Endothelial cell of umbilical vein (primary cell): ENCODE measurements around the gene MYCT1. TPM values are rescaled to one million over a fixed set of nuclear protein-coding genes. Genes with fewer than 3 reads are reported as not detected.

Experiments
- BruUV-seq: library from RNA; stranded (reverse); fragments of 400-500 nt; replicated peaks from 2 replicates; lab custom pipeline; 2021; lab: Mats Ljungman, UMichigan
- CTCF ChIA-PET: fragments of 300-600, 350-600 bp; sonication (Branson Sonifier 250); formaldehyde crosslinking; loops from one replicate; lab custom pipeline; 2021; ENCODE audit warnings: antibody characterized with exemption, inconsistent platforms; lab: Charles Lee
- POLR2A ChIA-PET: fragments of 300-600, 350-600 bp; sonication (Branson Sonifier 250); formaldehyde crosslinking; loops from one replicate; lab custom pipeline; 2021; ENCODE audit warnings: antibody characterized with exemption, inconsistent platforms; lab: Charles Lee
- DNase-seq: peaks from one replicate; pipeline ENCODE4 v3.0.0-alpha.2; 2011; ENCODE audit warnings: low read depth, low spot score
- FAIRE-seq: peaks from 2 replicates; lab custom pipeline; 2011; peaks lifted over from hg19 to GRCh38; lab: Jason Lieb, UNC
- H2AFZ ChIP-seq: 2 replicates; pipeline ENCODE4 v1.6.0; 2012; ENCODE audit warnings: low read depth, low read length, control low read depth, inconsistent platforms
- H3K27ac ChIP-seq: 2 replicates; pipeline ENCODE4 v1.5.1; 2011; ENCODE audit warnings: low read depth, mild to moderate bottlenecking, control low read depth, low read length, moderate library complexity; ENCODE audit not compliant: insufficient read depth
- H3K27me3 ChIP-seq, 2 experiments: 2 replicates each; pipeline versions ENCODE4 v1.6.0 to v1.6.1; 2011; ENCODE audit warnings: low read length in 2 of 2, mixed read lengths in 1 of 2; ENCODE audit not compliant: control insufficient read depth in 2 of 2, insufficient read depth in 2 of 2
- H3K36me3 ChIP-seq, 2 experiments: 2 replicates in 1 of 2; 3 replicates in 1 of 2; pipeline ENCODE4 v1.5.1; 2011; ENCODE audit warnings: low read length in 2 of 2, mild to moderate bottlenecking in 1 of 2, moderate library complexity in 1 of 2; ENCODE audit not compliant: control insufficient read depth in 2 of 2, insufficient read depth in 2 of 2; ENCODE audit errors: extremely low read depth in 1 of 2
- H3K4me1 ChIP-seq: 3 replicates; pipeline ENCODE4 v1.5.1; 2011; ENCODE audit warnings: mild to moderate bottlenecking, low read length; ENCODE audit not compliant: control insufficient read depth, insufficient read depth; ENCODE audit errors: extremely low read depth
- H3K4me2 ChIP-seq: 2 replicates; pipeline ENCODE4 v1.6.1; 2011; ENCODE audit warnings: low read length, control low read depth, mixed read lengths; ENCODE audit not compliant: insufficient read depth
- H3K4me3 ChIP-seq, 3 experiments: fragments of 200-600 bp in 1 of 3; sonication (generic), shearing (Covaris generic) in 1 of 3; replicated peaks in 1 of 3; 2 replicates each; pipeline ENCODE4 v1.5.1; 2011 to 2016; ENCODE audit warnings: control low read depth in 3 of 3, low read length in 3 of 3, mild to moderate bottlenecking in 2 of 3, inconsistent platforms in 1 of 3, low read depth in 1 of 3, moderate library complexity in 1 of 3; ENCODE audit not compliant: insufficient read depth in 1 of 3
- H3K79me2 ChIP-seq: 2 replicates; pipeline ENCODE4 v1.6.0; 2012; ENCODE audit warnings: low read length, inconsistent platforms; ENCODE audit not compliant: control insufficient read depth, insufficient read depth
- H3K9ac ChIP-seq: replicated peaks from 2 replicates; pipeline ENCODE3; 2011; ENCODE audit warnings: low read length, control low read depth; ENCODE audit not compliant: insufficient read depth; ENCODE audit errors: extremely low read depth
- H3K9me1 ChIP-seq: replicated peaks from 3 replicates; pipeline ENCODE4 v1.6.0; 2011; ENCODE audit warnings: mild to moderate bottlenecking, low read length; ENCODE audit not compliant: control insufficient read depth, insufficient read depth; ENCODE audit errors: extremely low read depth
- H3K9me3 ChIP-seq: replicated peaks from 2 replicates; pipeline ENCODE4 v1.5.1; 2012; ENCODE audit warnings: low read length, inconsistent platforms; ENCODE audit not compliant: control insufficient read depth, insufficient read depth
- H4K20me1 ChIP-seq: replicated peaks from 2 replicates; pipeline ENCODE3; 2011; ENCODE audit warnings: mild to moderate bottlenecking, low read length; ENCODE audit not compliant: control insufficient read depth, insufficient read depth; ENCODE audit errors: extremely low read depth
- EZH2 ChIP-seq: IDR thresholded peaks from 2 replicates; pipeline ENCODE4 v1.6.1; 2012; ENCODE audit warnings: borderline replicate concordance, low read depth, mild to moderate bottlenecking, moderate library complexity, low read length, inconsistent platforms; ENCODE audit not compliant: severe bottlenecking
- FOS ChIP-seq: IDR thresholded peaks from 2 replicates; pipeline ENCODE4 v1.6.1; 2011; ENCODE audit warnings: mild to moderate bottlenecking, low read length, moderate library complexity, borderline replicate concordance; ENCODE audit not compliant: insufficient read depth
- GATA2 ChIP-seq: IDR thresholded peaks from 2 replicates; pipeline ENCODE4 v1.7.0; 2011; ENCODE audit warnings: low read depth, mild to moderate bottlenecking, moderate library complexity, mixed read lengths, low read length; ENCODE audit not compliant: insufficient read length, insufficient read depth
- JUN ChIP-seq: IDR thresholded peaks from 2 replicates; pipeline ENCODE4 v1.6.1; 2011; ENCODE audit warnings: borderline replicate concordance, low read depth; ENCODE audit not compliant: insufficient read length, insufficient read depth
- MAX ChIP-seq: IDR thresholded peaks from 2 replicates; pipeline ENCODE4 v1.6.1; 2011; ENCODE audit not compliant: insufficient read depth, insufficient read length
- MYC ChIP-seq: IDR thresholded peaks from one replicate; pipeline ENCODE4 v1.6.1; 2011; ENCODE audit warnings: mild to moderate bottlenecking, low read depth, low read length
- POLR2A ChIP-seq: IDR thresholded peaks from 2 replicates; pipeline ENCODE4 v1.6.1; 2012; ENCODE audit warnings: low read depth, mild to moderate bottlenecking, control low read depth, low read length
- POLR2AphosphoS5 ChIP-seq: IDR thresholded peaks from 2 replicates; pipeline ENCODE4 v1.6.1; 2012; ENCODE audit warnings: low read depth, mild to moderate bottlenecking, control low read depth, low read length, moderate library complexity; ENCODE audit not compliant: insufficient read depth
- dilution Hi-C: fragments of 300-500 bp; cut with MboI; formaldehyde crosslinking; loops from one replicate; pipeline ENCODE4 v1.15.0; 2019; ENCODE audit warnings: low sequenced_read_pairs; ENCODE audit not compliant: extremely low pct_ligation_motif_present
- intact Hi-C: fragments of 100-400 bp; cut with micrococcal nuclease; formaldehyde crosslinking; loops from one replicate; pipeline ENCODE4 v1.10.0; 2022
- polyA plus RNA-seq, 4 experiments: library from polyadenylated mRNA; depleted of rRNA in 3 of 4; stranded (reverse) in 3 of 4; unstranded in 1 of 4; fragments of >200 nt; gene quantifications; 2 replicates each; pipeline versions ENCODE4 v1.2.1 to v1.2.3, GENCODE V29; 2011 to 2012; ENCODE audit warnings: missing spikeins in 1 of 4
- total RNA-seq: library from RNA; stranded (reverse); gene quantifications from 2 replicates; pipeline ENCODE4 v1.2.3, GENCODE V29; 2021
- TF ChIP-seq, protein P1 (sequence below), 2 donors: IDR thresholded peaks; 1 replicate in 1 of 2; 2 replicates in 1 of 2; pipeline ENCODE4 v1.5.1; 2011; ENCODE audit warnings: low read length in 2 of 2, mild to moderate bottlenecking in 2 of 2, moderate library complexity in 2 of 2, control low read depth in 1 of 2, inconsistent platforms in 1 of 2, low read depth in 1 of 2; ENCODE audit not compliant: insufficient read depth in 1 of 2; ENCODE audit errors: extremely low read depth in 1 of 2

The MYCT1 gene
- total and polyA plus RNA-seq, 2 donors (not counting 3 experiments of a cell fraction or from before 2014, with no cell fraction given): 110 to 119 TPM

DNA sequence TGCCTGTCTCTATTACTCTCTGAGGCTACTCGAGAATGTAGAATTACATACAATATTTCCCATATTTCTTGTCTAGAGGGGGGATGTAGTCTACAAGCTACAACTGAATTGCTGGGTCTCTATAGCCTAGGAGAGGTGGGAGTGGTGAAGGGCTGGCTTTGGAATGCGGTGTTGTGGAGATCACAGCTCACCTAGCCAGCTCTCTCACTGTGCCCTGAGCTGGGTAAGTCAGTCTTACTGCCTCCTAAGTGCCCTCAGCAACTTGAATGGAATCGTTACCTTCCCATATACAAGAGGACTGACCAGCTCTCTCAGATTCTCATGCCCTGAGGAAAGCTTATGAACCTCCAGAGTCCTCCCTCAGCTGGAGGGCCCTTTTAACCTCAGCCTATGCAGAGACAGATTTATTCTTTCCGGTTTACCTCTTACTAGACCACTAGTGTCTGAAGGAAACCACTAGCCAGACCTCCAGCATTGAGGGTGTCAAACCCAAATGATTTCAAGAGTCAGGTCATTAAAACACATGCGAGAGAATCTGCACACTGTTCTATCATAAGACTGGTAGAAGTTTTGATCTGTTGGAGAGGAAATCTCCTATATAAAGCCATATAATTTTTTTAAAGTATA, 73.5 kb downstream of the MYCT1 start:
- POLR2A ChIA-PET: no interaction called here
- Histone ChIP-seq H3K9me1 (no peaks in the 10 kb centered on the region), H3K4me1 (peaks cover 3% of the 10 kb centered on the region), H3K9ac (no peak overlapping the region), H3K36me3 (no peaks in the 10 kb centered on the region), H3K4me3 (no peak overlapping the region), H3K79me2 (no peaks in the 10 kb centered on the region), H3K27ac (no peak overlapping the region), H3K27me3 (no peaks in the 10 kb centered on the region), H3K9me3 (no peaks in the 10 kb centered on the region), H4K20me1 (no peaks in the 10 kb centered on the region), H3K4me2 (no peak overlapping the region), H2AFZ (no peak overlapping the region)
- no peak for FAIRE-seq
- no peak for DNase-seq
- CTCF ChIA-PET: interaction anchor here (1.6 to 1.7 kb wide), 2 partner anchors 18 to 177 kb away, joined by 4 to 5 read pairs; no protein-coding TSS in a partner anchor
- intact Hi-C loops (no loop called here), dilution Hi-C loops (no loop called here)
- no peak for TF ChIP-seq MYC
- TF ChIP-seq, protein P1, sequence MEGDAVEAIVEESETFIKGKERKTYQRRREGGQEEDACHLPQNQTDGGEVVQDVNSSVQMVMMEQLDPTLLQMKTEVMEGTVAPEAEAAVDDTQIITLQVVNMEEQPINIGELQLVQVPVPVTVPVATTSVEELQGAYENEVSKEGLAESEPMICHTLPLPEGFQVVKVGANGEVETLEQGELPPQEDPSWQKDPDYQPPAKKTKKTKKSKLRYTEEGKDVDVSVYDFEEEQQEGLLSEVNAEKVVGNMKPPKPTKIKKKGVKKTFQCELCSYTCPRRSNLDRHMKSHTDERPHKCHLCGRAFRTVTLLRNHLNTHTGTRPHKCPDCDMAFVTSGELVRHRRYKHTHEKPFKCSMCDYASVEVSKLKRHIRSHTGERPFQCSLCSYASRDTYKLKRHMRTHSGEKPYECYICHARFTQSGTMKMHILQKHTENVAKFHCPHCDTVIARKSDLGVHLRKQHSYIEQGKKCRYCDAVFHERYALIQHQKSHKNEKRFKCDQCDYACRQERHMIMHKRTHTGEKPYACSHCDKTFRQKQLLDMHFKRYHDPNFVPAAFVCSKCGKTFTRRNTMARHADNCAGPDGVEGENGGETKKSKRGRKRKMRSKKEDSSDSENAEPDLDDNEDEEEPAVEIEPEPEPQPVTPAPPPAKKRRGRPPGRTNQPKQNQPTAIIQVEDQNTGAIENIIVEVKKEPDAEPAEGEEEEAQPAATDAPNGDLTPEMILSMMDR (IDR thresholded peaks at IDR 0.05; ENCODE audit: extremely low read depth in 1 of 2, insufficient read depth in 1 of 2, low read depth in 1 of 2, low read length in 2 of 2): no peak
- TF ChIP-seq GATA2: no peak
- TF ChIP-seq MAX: no peak
- no peak for TF ChIP-seq POLR2AphosphoS5
- no peak for TF ChIP-seq FOS
- TF ChIP-seq POLR2A: no peak
- no peak for TF ChIP-seq EZH2
- TF ChIP-seq JUN: no peak
- no TSS peak for BruUV-seq

Other genes starting within 250 kb of the MYCT1 start
- gene SYNE1, start 60.5 kb upstream of the MYCT1 start, total RNA-seq: 43.6 and 52.3 TPM in 2 replicates
- gene SYNE1, start 60.5 kb upstream of the MYCT1 start, polyA plus RNA-seq: 26.5 and 27.0 TPM in 2 replicates
- 1.2 and 2.0 TPM in 2 replicates for gene VIP, start 52.9 kb downstream of the MYCT1 start, total RNA-seq
- gene VIP, start 52.9 kb downstream of the MYCT1 start, polyA plus RNA-seq: 0.70 and 0.89 TPM in 2 replicates